Spleen (tissue), 7 donors: ENCODE data around the gene RNPEPL1.

Experiments used
- POLR2A ChIP-seq, 3 donors: fragments of 450-650 bp; IDR thresholded peaks; one replicate each; pipeline ENCODE4 v1.5.1; 2017; ENCODE audit warnings: antibody characterized with exemption in 3 of 3, mild to moderate bottlenecking in 1 of 3
- POLR2AphosphoS5 ChIP-seq, 3 donors: sonication (generic); formaldehyde crosslinking; IDR thresholded peaks; one replicate each; pipeline ENCODE4 v1.5.1; 2017; ENCODE audit warnings: antibody characterized with exemption in 3 of 3
- TF ChIP-seq, protein P1 (sequence below), 11 experiments: fragments of 200-600 bp in 7 of 11; fragments of 450-650 bp in 4 of 11; sonication (generic) in 4 of 11; IDR thresholded peaks in 8 of 11; conservative IDR thresholded peaks in 3 of 11; 1 replicate in 7 of 11; 2 replicates in 4 of 11; pipeline versions ENCODE4 v1.4.0 to v1.8.0; 2016 to 2021; ENCODE audit warnings: antibody characterized with exemption in 11 of 11, inconsistent platforms in 4 of 11, mild to moderate bottlenecking in 1 of 11
- donor health status: DM: no; HTN: no; CAD: no; lungs with moderate emphysema.
- donor health status: DM: no; HTN: no; CAD: no.
- donor health status: DM: no; HTN: no; CAD: no.

DNA sequence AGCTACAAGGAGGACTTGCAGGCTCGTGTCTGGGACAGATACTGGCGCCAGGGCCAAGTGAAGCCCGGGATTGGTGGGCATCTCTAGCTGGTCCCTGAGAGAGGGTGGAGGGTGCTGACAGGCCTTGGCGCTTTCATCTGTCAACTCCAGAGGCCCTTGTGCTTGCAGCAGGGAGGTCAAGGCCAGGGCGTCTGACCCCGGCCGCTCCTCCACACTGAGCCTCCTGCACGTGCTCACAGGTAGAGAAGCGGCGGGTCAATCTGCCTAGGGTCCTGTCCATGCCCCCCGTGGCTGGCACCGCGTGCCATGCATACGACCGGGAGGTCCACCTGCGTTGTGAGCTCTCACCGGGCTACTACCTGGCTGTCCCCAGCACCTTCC is 27.8 kb downstream of the RNPEPL1 start:
- TF ChIP-seq POLR2AphosphoS5 (IDR thresholded peaks at IDR 0.05): no peak
- TF ChIP-seq POLR2A (IDR thresholded peaks at IDR 0.05): no peak
- TF ChIP-seq, protein P1, sequence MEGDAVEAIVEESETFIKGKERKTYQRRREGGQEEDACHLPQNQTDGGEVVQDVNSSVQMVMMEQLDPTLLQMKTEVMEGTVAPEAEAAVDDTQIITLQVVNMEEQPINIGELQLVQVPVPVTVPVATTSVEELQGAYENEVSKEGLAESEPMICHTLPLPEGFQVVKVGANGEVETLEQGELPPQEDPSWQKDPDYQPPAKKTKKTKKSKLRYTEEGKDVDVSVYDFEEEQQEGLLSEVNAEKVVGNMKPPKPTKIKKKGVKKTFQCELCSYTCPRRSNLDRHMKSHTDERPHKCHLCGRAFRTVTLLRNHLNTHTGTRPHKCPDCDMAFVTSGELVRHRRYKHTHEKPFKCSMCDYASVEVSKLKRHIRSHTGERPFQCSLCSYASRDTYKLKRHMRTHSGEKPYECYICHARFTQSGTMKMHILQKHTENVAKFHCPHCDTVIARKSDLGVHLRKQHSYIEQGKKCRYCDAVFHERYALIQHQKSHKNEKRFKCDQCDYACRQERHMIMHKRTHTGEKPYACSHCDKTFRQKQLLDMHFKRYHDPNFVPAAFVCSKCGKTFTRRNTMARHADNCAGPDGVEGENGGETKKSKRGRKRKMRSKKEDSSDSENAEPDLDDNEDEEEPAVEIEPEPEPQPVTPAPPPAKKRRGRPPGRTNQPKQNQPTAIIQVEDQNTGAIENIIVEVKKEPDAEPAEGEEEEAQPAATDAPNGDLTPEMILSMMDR (IDR thresholded peaks at IDR 0.05 in 8 of 11, conservative IDR thresholded peaks at IDR 0.05 in 3 of 11): no peak
